ENCODE data around the gene CD40. TPM values are rescaled to one million over a fixed set of nuclear protein-coding genes. Genes with fewer than 3 reads are reported as not detected.

Gene CD40
- total and polyA plus RNA-seq, 10 of the 15 experiments (the other 5 are each of a cell fraction or from before 2014, with no cell fraction given) = 40.8 to 193 (median 89.5) TPM

- DNase-seq (ENCODE audit: low read depth, low spot score) (no peak), ATAC-seq (peak; percentile 99), FAIRE-seq (no peak)
- no peaks in the 10 kb centered on the region; a peak in 1 of 4 replicates for H3K27me3 ChIP-seq (replicated peaks in 1 of 2; ENCODE audit: control insufficient read depth in 2 of 2, insufficient read depth in 2 of 2, low read length in 1 of 2)
- SMC1A ChIA-PET (ENCODE audit: uncharacterized antibody, unreplicated experiment) = interaction anchor here (0.7 to 2.9 kb wide), 10 partner anchors 8 to 300 kb away, joined by 3 to 11 read pairs (median 4); partner anchors contain the start of gene CD40
- no peak for TF ChIP-seq BRCA1 (IDR thresholded peaks at IDR 0.05; ENCODE audit: low read depth, low read length)
- no peak for TF ChIP-seq CBFB (IDR thresholded peaks at IDR 0.05; ENCODE audit: low read depth)
- no peak for TF ChIP-seq HSF1 (IDR thresholded peaks at IDR 0.05; ENCODE audit: low read depth, low read length)
- TF ChIP-seq ELK1 (IDR thresholded peaks at IDR 0.05; ENCODE audit: low read depth, low read length) = no peak
- peak; percentile 35 to 68 (median 64); a peak in 4 of 6 replicates for TF ChIP-seq CTCF (IDR thresholded peaks at IDR 0.05 in 2 of 3, conservative IDR thresholded peaks at IDR 0.05 in 1 of 3; ENCODE audit: control insufficient read depth in 2 of 3, extremely low read depth in 1 of 3, insufficient read depth in 1 of 3, low read depth in 3 of 3, low read length in 3 of 3)
- TF ChIP-seq RAD21 (IDR thresholded peaks at IDR 0.05; ENCODE audit: insufficient read depth, low read depth, low read length) = peak; percentile 65
- peak; percentile 53 for TF ChIP-seq USF1 (IDR thresholded peaks at IDR 0.05; ENCODE audit: borderline replicate concordance, extremely low read length, insufficient read depth, low read depth, low read length)
- peak; percentile 97 for TF ChIP-seq PAX5 (IDR thresholded peaks at IDR 0.05; ENCODE audit: borderline replicate concordance, low read depth, low read length)
- no peak for TF ChIP-seq MYC (IDR thresholded peaks at IDR 0.05; ENCODE audit: insufficient read depth, insufficient read length, insufficient replicate concordance, low read length, severe bottlenecking)
- TF ChIP-seq SMC3 (IDR thresholded peaks at IDR 0.05; ENCODE audit: borderline replicate concordance, low read length) = peak; percentile 51
- peak; percentile 34 to 69; a peak in 2 of 4 replicates for TF ChIP-seq BHLHE40 (IDR thresholded peaks at IDR 0.05; ENCODE audit: borderline replicate concordance in 1 of 2, low read depth in 2 of 2, low read length in 1 of 2)
- in situ Hi-C loops (cut with MboI) (no loop called here), intact Hi-C loops (cut with micrococcal nuclease; ENCODE audit: unreplicated experiment) (no loop called here)
- peaks cover 9% of the 10 kb centered on the region; the same call in 1 of the 2 replicates for H3K4me1 ChIP-seq (ENCODE audit: control insufficient read depth, insufficient read depth, low read length)
- POLR2A ChIA-PET = interaction anchor here (1.5 kb wide), 1 partner anchor 21 kb away, joined by 3 read pairs; no protein-coding TSS in a partner anchor
- H3K9ac ChIP-seq (ENCODE audit: control insufficient read depth, insufficient read depth, low read length) = no peak overlapping the region
- H3K27ac ChIP-seq (ENCODE audit: control insufficient read depth, insufficient read depth) = no peak overlapping the region
- RAD21 ChIA-PET (ENCODE audit: unreplicated experiment) = interaction anchor here (0.6 to 1.4 kb wide), 5 partner anchors 8 to 249 kb away, joined by 3 to 7 read pairs (median 5); no protein-coding TSS in a partner anchor
- CTCF ChIA-PET = interaction anchor here (0.7 to 2.7 kb wide), 13 partner anchors 8 to 77 kb away, joined by 3 to 18 read pairs (median 5); no protein-coding TSS in a partner anchor
- no peaks in the 10 kb centered on the region for H4K20me1 ChIP-seq (ENCODE audit: control insufficient read depth, insufficient read depth)
- BruUV-seq (replicated peaks) = no TSS peak
- H3K79me2 ChIP-seq (ENCODE audit: control insufficient read depth, insufficient read depth, low read length) = no peaks in the 10 kb centered on the region
- 17% methylated on average over 28 of the region's 48 CpGs for WGBS (ENCODE audit: insufficient coverage, insufficient replicate concordance, low lambda C conversion rate, missing lambda C conversion rate)
- H2AFZ ChIP-seq (ENCODE audit: control insufficient read depth, low read depth, low read length) = peak overlapping the region; percentile 78
- H3K4me2 ChIP-seq (ENCODE audit: control insufficient read depth, insufficient read depth) = peak overlapping the region; percentile 52
- peak overlapping the region; percentile 45; the same call in 1 of the 2 replicates for H3K4me3 ChIP-seq
- H3K36me3 ChIP-seq (ENCODE audit: control insufficient read depth in 2 of 2, insufficient read depth in 2 of 2, low read length in 1 of 2) = no peaks in the 10 kb centered on the region
- H3K9me3 ChIP-seq (replicated peaks; ENCODE audit: control insufficient read depth, insufficient read depth, low read length) = no peaks in the 10 kb centered on the region; the same call in 2 of the 3 replicates
Observed at GRCh38 chr20:46099491-46100287, 18.4 kb upstream of the CD40 start.

Measured in GM12878 (cell line).